B cell (primary cell): ENCODE measurements around the gene CYP2W1. TPM values are rescaled to one million over a fixed set of nuclear protein-coding genes. Genes with fewer than 3 reads are reported as not detected.

Experiments used
- ATAC-seq: fragments of 200-7000 bp; cut with Tn5 transposase; one replicate; pipeline ENCODE4 v1.10.0; 2021; ENCODE audit warnings: low read depth, mild to moderate bottlenecking, moderate number of reproducible peaks, moderate library complexity
- CTCF ChIA-PET: fragments of 350-600 bp; sonication (Branson Sonifier 250); formaldehyde crosslinking; loops from one replicate; lab custom pipeline; 2021; ENCODE audit warnings: antibody characterized with exemption, inconsistent platforms; lab: Charles Lee
- POLR2A ChIA-PET: fragments of 350-600 bp; sonication (Branson Sonifier 250); formaldehyde crosslinking; loops from one replicate; lab custom pipeline; 2021; ENCODE audit warnings: antibody characterized with exemption; lab: Charles Lee
- DNase-seq: peaks from one replicate; pipeline ENCODE4 v3.0.0; 2013
- H2AFZ ChIP-seq: 2 replicates; pipeline ENCODE4 v1.6.1; 2012; ENCODE audit warnings: mild to moderate bottlenecking, low read depth, low read length; ENCODE audit not compliant: insufficient read depth, poor library complexity, severe bottlenecking
- H3K27ac ChIP-seq, 2 donors: 1 replicate in 1 of 2; 2 replicates in 1 of 2; pipeline ENCODE4 v1.5.1; 2012 to 2013; ENCODE audit warnings: low read length in 2 of 2, mild to moderate bottlenecking in 2 of 2, moderate library complexity in 1 of 2
- H3K27me3 ChIP-seq, 4 experiments: fragments of 200-600 bp in 1 of 4; sonication (generic) in 1 of 4; replicated peaks in 1 of 4; 1 replicate in 2 of 4; 2 replicates in 2 of 4; pipeline versions ENCODE4 v1.6.1 to v1.7.0; 2013 to 2016; ENCODE audit warnings: low read length in 3 of 4, mild to moderate bottlenecking in 2 of 4, mixed read lengths in 1 of 4, moderate library complexity in 1 of 4; ENCODE audit not compliant: insufficient read depth in 4 of 4, control insufficient read depth in 3 of 4; ENCODE audit errors: control extremely low read depth in 1 of 4
- H3K36me3 ChIP-seq, 2 experiments: replicated peaks in 1 of 2; 1 replicate in 1 of 2; 2 replicates in 1 of 2; pipeline versions ENCODE4 v1.6.1 to v1.7.1; 2013; ENCODE audit warnings: low read length in 1 of 2; ENCODE audit not compliant: insufficient read depth in 2 of 2, control insufficient read depth in 1 of 2; ENCODE audit errors: control extremely low read depth in 1 of 2, extremely low read depth in 1 of 2
- H3K4me1 ChIP-seq, 2 donors: fragments of 200-600 bp in 1 of 2; sonication (generic) in 1 of 2; 1 replicate in 1 of 2; 2 replicates in 1 of 2; pipeline versions ENCODE4 v1.5.1 to v1.6.1; 2013 to 2017; ENCODE audit warnings: low read length in 2 of 2; ENCODE audit not compliant: control insufficient read depth in 2 of 2, insufficient read depth in 2 of 2
- H3K4me2 ChIP-seq: replicated peaks from 2 replicates; pipeline ENCODE3; 2012; ENCODE audit warnings: mild to moderate bottlenecking, low read depth, low read length; ENCODE audit not compliant: poor library complexity, severe bottlenecking
- H3K4me3 ChIP-seq, 5 experiments: fragments of 200-600 bp in 1 of 5; sonication (generic) in 1 of 5; 1 replicate in 3 of 5; 2 replicates in 2 of 5; pipeline versions ENCODE4 v1.5.1 to v1.7.0; 2011 to 2016; ENCODE audit warnings: low read length in 4 of 5, mild to moderate bottlenecking in 4 of 5, low read depth in 2 of 5, control low read depth in 1 of 5, moderate library complexity in 1 of 5; ENCODE audit not compliant: insufficient read depth in 1 of 5; ENCODE audit errors: control extremely low read depth in 1 of 5, extremely low read depth in 1 of 5
- H3K79me2 ChIP-seq: fragments of 200-600 bp; sonication (generic); one replicate; pipeline ENCODE4 v1.6.0; 2016; ENCODE audit warnings: low read length; ENCODE audit not compliant: control insufficient read depth, insufficient read depth
- H3K9ac ChIP-seq: fragments of 200-600 bp; sonication (generic); 2 replicates; pipeline ENCODE4 v1.6.1; 2017; ENCODE audit warnings: mild to moderate bottlenecking, low read length, moderate library complexity
- H3K9me3 ChIP-seq, 3 donors: one replicate each; pipeline versions ENCODE4 v1.6.1 to v1.7.1; 2013; ENCODE audit warnings: low read length in 2 of 3; ENCODE audit not compliant: control insufficient read depth in 2 of 3, insufficient read depth in 1 of 3; ENCODE audit errors: control extremely low read depth in 1 of 3
- H4K20me1 ChIP-seq: 2 replicates; pipeline ENCODE4 v1.6.0; 2012; ENCODE audit warnings: mild to moderate bottlenecking, low read length; ENCODE audit not compliant: insufficient read depth, control insufficient read depth, poor library complexity, severe bottlenecking
- H3K27ac Mint-ChIP-seq: one replicate; pipeline ENCODE4 v1.8.0; 2021; ENCODE audit warnings: mixed read lengths
- H3K27me3 Mint-ChIP-seq: one replicate; pipeline ENCODE4 v1.8.0; 2021; ENCODE audit warnings: mixed read lengths
- H3K4me1 Mint-ChIP-seq: one replicate; pipeline ENCODE4 v1.8.0; 2021; ENCODE audit warnings: mixed read lengths
- H3K4me3 Mint-ChIP-seq: one replicate; pipeline ENCODE4 v1.8.0; 2021; ENCODE audit warnings: mixed read lengths
- H3K9me3 Mint-ChIP-seq: one replicate; pipeline ENCODE4 v1.8.0; 2022; ENCODE audit warnings: mixed read lengths; ENCODE audit not compliant: insufficient read depth
- CTCF ChIP-seq: fragments of 200-600 bp; IDR thresholded peaks from one replicate; pipeline ENCODE4 v1.8.0; 2022; ENCODE audit warnings: antibody characterized with exemption, mild to moderate bottlenecking
- EZH2 ChIP-seq: IDR thresholded peaks from 2 replicates; pipeline ENCODE4 v1.6.1; 2012; ENCODE audit warnings: borderline replicate concordance, low read depth, mild to moderate bottlenecking, moderate library complexity, low read length; ENCODE audit not compliant: insufficient read depth, poor library complexity, severe bottlenecking
- WGBS: methylation state at CpG from one replicate; pipeline ENCODE4 v1.1.5; 2013; ENCODE audit warnings: missing lambda C conversion rate; ENCODE audit not compliant: insufficient coverage; 5-methylcytosine and 5-hydroxymethylcytosine counted together
- intact Hi-C: fragments of 100-400 bp; cut with micrococcal nuclease; formaldehyde crosslinking; loops from one replicate; pipeline ENCODE4 v1.10.0; 2022
- polyA plus RNA-seq: library from polyadenylated mRNA; depleted of rRNA; stranded (reverse); fragments of >200 nt; gene quantifications from 2 replicates; pipeline ENCODE4 v1.2.3, GENCODE V29; 2012
- total RNA-seq, 2 donors: library from RNA; stranded (reverse); fragments of 120-200 nt in 1 of 2; gene quantifications; 1 replicate in 1 of 2; 2 replicates in 1 of 2; pipeline versions ENCODE4 v1.2.3 to v1.2.4, GENCODE V29; 2013 to 2022

The CYP2W1 gene
- total and polyA plus RNA-seq, 2 donors (not counting 1 experiment from before 2014, with no cell fraction given), result not detected

GRCh38 chr7:951881-952547, 31.0 kb upstream of the CYP2W1 start:
- no peak overlapping the region for H3K9ac ChIP-seq
- peaks cover 0 to 19% (median 5%) of the 10 kb centered on the region in 4 experiments for H3K27me3 ChIP-seq
- H3K27ac ChIP-seq, result no peak overlapping the region
- ATAC-seq, result no peak
- no peaks in the 10 kb centered on the region for H4K20me1 ChIP-seq
- DNase-seq, result no peak
- Mint-ChIP-seq H3K4me3 (peak overlapping the region; percentile 68), H3K27me3 (no peaks in the 10 kb centered on the region), H3K27ac (no peak overlapping the region), H3K4me1 (peaks cover 21% of the 10 kb centered on the region), H3K9me3 (no peaks in the 10 kb centered on the region)
- H3K4me2 ChIP-seq, result no peak overlapping the region
- CTCF ChIA-PET, result interaction anchor here (1.1 to 1.8 kb wide), 3 partner anchors 21 to 225 kb away, joined by 3 to 5 read pairs (median 4); no protein-coding TSS in a partner anchor
- TF ChIP-seq EZH2 (no peak), CTCF (no peak)
- no peak overlapping the region for H2AFZ ChIP-seq
- no peak overlapping the region for H3K4me3 ChIP-seq
- no peaks in the 10 kb centered on the region for H3K79me2 ChIP-seq
- no peaks in the 10 kb centered on the region for H3K36me3 ChIP-seq
- no peaks in the 10 kb centered on the region for H3K9me3 ChIP-seq
- intact Hi-C loops, result no loop called here
- POLR2A ChIA-PET, result no interaction called here
- H3K4me1 ChIP-seq, result peaks cover 7 to 33% of the 10 kb centered on the region in 2 donors
- WGBS, result 95% methylated on average over 20 of the region's 21 CpGs
